IMR-90 (cell line): ENCODE results near the gene PCDHA1. TPM values are rescaled to one million over a fixed set of nuclear protein-coding genes. Genes with fewer than 3 reads are reported as not detected.

Experiments used
- ATAC-seq: fragments of 200-7000 bp; cut with Tn5 transposase; 2 replicates; pipeline ENCODE4 v1.9.1; 2020; ENCODE audit warnings: low read depth, mild to moderate bottlenecking, moderate library complexity
- BruUV-seq: library from RNA; stranded (reverse); fragments of 400-500 nt; replicated peaks from 2 replicates; lab custom pipeline; 2021; lab: Mats Ljungman, UMichigan
- CTCF ChIA-PET: fragments of 300-600 bp; formaldehyde crosslinking; extraction: SDS; loops from one replicate; lab custom pipeline; 2021; ENCODE audit warnings: antibody characterized with exemption; lab: Yijun Ruan, JAX
- POLR2A ChIA-PET: fragments of 300-600 bp; sonication (Branson Sonifier 250); formaldehyde crosslinking; loops from one replicate; lab custom pipeline; 2022; ENCODE audit warnings: antibody characterized with exemption; ENCODE audit not compliant: unreplicated experiment; lab: Charles Lee
- DNase-seq: peaks from one replicate; pipeline ENCODE4 v3.0.0; 2013
- H2AFZ ChIP-seq: replicated peaks from 2 replicates; pipeline ENCODE3; 2013; ENCODE audit warnings: low read length, mild to moderate bottlenecking; ENCODE audit not compliant: poor library complexity
- H2AK5ac ChIP-seq: 2 replicates; pipeline ENCODE4 v1.6.1; 2013; ENCODE audit warnings: low read depth, low read length, inconsistent platforms
- H2AK9ac ChIP-seq: replicated peaks from 2 replicates; pipeline ENCODE3; 2013; ENCODE audit warnings: mild to moderate bottlenecking, low read depth, low read length, moderate library complexity; ENCODE audit not compliant: poor library complexity
- H2BK120ac ChIP-seq: 2 replicates; pipeline ENCODE4 v1.6.1; 2013; ENCODE audit warnings: low read depth, low read length, inconsistent platforms
- H2BK15ac ChIP-seq: 3 replicates; pipeline ENCODE4 v1.6.1; 2013; ENCODE audit warnings: low read depth, low read length, inconsistent platforms
- H2BK20ac ChIP-seq: 2 replicates; pipeline ENCODE4 v1.6.1; 2013; ENCODE audit warnings: low read depth, mild to moderate bottlenecking, inconsistent platforms, low read length, moderate library complexity
- H2BK5ac ChIP-seq: 2 replicates; pipeline ENCODE4 v1.6.1; 2013; ENCODE audit warnings: mild to moderate bottlenecking, low read depth, low read length, inconsistent platforms; ENCODE audit not compliant: poor library complexity, severe bottlenecking
- H3K14ac ChIP-seq: replicated peaks from 2 replicates; pipeline ENCODE4 v1.6.1; 2013; ENCODE audit warnings: low read depth, low read length, inconsistent platforms
- H3K18ac ChIP-seq: 2 replicates; pipeline ENCODE4 v1.6.1; 2013; ENCODE audit warnings: low read depth, low read length, control low read depth
- H3K23ac ChIP-seq: 2 replicates; pipeline ENCODE4 v1.6.1; 2013; ENCODE audit warnings: low read depth, low read length, inconsistent platforms
- H3K27ac ChIP-seq: 2 replicates; pipeline ENCODE4 v1.5.1; 2013; ENCODE audit warnings: mild to moderate bottlenecking, control low read depth, low read length; ENCODE audit not compliant: insufficient read depth
- H3K27me3 ChIP-seq: 2 replicates; pipeline ENCODE4 v1.6.1; 2013; ENCODE audit warnings: low read length; ENCODE audit not compliant: control insufficient read depth, insufficient read depth
- H3K36me3 ChIP-seq: 2 replicates; pipeline ENCODE4 v1.6.1; 2013; ENCODE audit warnings: low read length, mixed read lengths; ENCODE audit not compliant: control insufficient read depth, insufficient read depth
- H3K4ac ChIP-seq: 2 replicates; pipeline ENCODE4 v1.6.1; 2013; ENCODE audit warnings: low read depth, low read length, inconsistent platforms
- H3K4me1 ChIP-seq: 2 replicates; pipeline ENCODE4 v1.6.1; 2013; ENCODE audit warnings: low read length, mixed read lengths; ENCODE audit not compliant: control insufficient read depth, insufficient read depth
- H3K4me2 ChIP-seq: 2 replicates; pipeline ENCODE4 v1.6.1; 2013; ENCODE audit warnings: low read depth, mild to moderate bottlenecking, control low read depth, low read length, moderate library complexity
- H3K4me3 ChIP-seq: 2 replicates; pipeline ENCODE4 v1.5.1; 2013; ENCODE audit warnings: low read depth, mild to moderate bottlenecking, control low read depth, low read length, moderate library complexity; ENCODE audit not compliant: insufficient read depth
- H3K56ac ChIP-seq: 2 replicates; pipeline ENCODE4 v1.6.1; 2013; ENCODE audit warnings: low read length, inconsistent platforms; ENCODE audit not compliant: insufficient read depth; ENCODE audit errors: extremely low read depth
- H3K79me1 ChIP-seq, 2 experiments: 2 replicates each; pipeline ENCODE4 v1.6.1; 2013; ENCODE audit warnings: low read length in 2 of 2, inconsistent platforms in 1 of 2, low read depth in 1 of 2
- H3K9ac ChIP-seq: 2 replicates; pipeline ENCODE4 v1.6.1; 2013; ENCODE audit warnings: low read depth, low read length, control low read depth
- H3K9me1 ChIP-seq: 2 replicates; pipeline ENCODE4 v1.6.1; 2013; ENCODE audit warnings: low read length, inconsistent platforms; ENCODE audit not compliant: insufficient read depth
- H3K9me3 ChIP-seq: 2 replicates; pipeline ENCODE4 v1.6.1; 2013; ENCODE audit warnings: low read length; ENCODE audit not compliant: control insufficient read depth, insufficient read depth
- H4K20me1 ChIP-seq: 2 replicates; pipeline ENCODE4 v1.6.1; 2013; ENCODE audit warnings: low read length, inconsistent platforms; ENCODE audit not compliant: insufficient read depth
- H4K5ac ChIP-seq: 2 replicates; pipeline ENCODE4 v1.6.1; 2013; ENCODE audit warnings: mild to moderate bottlenecking, low read depth, low read length, control low read depth
- H4K8ac ChIP-seq, 2 experiments: 2 replicates each; pipeline ENCODE4 v1.6.1; 2013; ENCODE audit warnings: low read depth in 2 of 2, low read length in 2 of 2, control low read depth in 1 of 2, inconsistent platforms in 1 of 2
- H4K91ac ChIP-seq: 2 replicates; pipeline ENCODE4 v1.6.1; 2013; ENCODE audit warnings: low read depth, low read length, inconsistent platforms; ENCODE audit not compliant: insufficient read depth
- BHLHE40 ChIP-seq: fragments of 150-350 bp; IDR thresholded peaks from 2 replicates; pipeline ENCODE4 v1.6.1; 2016; ENCODE audit warnings: mild to moderate bottlenecking, low read depth, low read length
- CEBPB ChIP-seq: IDR thresholded peaks from 2 replicates; pipeline ENCODE4 v1.6.1; 2012; ENCODE audit warnings: low read depth, low read length, improper control_type of control experiment
- CHD1 ChIP-seq: IDR thresholded peaks from 2 replicates; pipeline ENCODE4 v1.6.1; 2012; ENCODE audit warnings: low read depth, low read length, improper control_type of control experiment
- CTCF ChIP-seq: conservative IDR thresholded peaks from 2 replicates; pipeline ENCODE4 v1.5.1; 2012; ENCODE audit warnings: mild to moderate bottlenecking, low read depth, low read length, improper control_type of control experiment
- FOS ChIP-seq: fragments of 150-350 bp; IDR thresholded peaks from 2 replicates; pipeline ENCODE4 v1.6.1; 2016; ENCODE audit warnings: low read depth, low read length
- MAFK ChIP-seq: IDR thresholded peaks from 2 replicates; pipeline ENCODE4 v1.6.1; 2012; ENCODE audit warnings: low read depth, low read length, improper control_type of control experiment
- MAZ ChIP-seq: IDR thresholded peaks from 2 replicates; pipeline ENCODE4 v1.6.1; 2012; ENCODE audit warnings: low read depth, mild to moderate bottlenecking, low read length, improper control_type of control experiment, moderate library complexity, borderline replicate concordance
- MXI1 ChIP-seq: IDR thresholded peaks from 2 replicates; pipeline ENCODE4 v1.6.1; 2012; ENCODE audit warnings: low read depth, mild to moderate bottlenecking, low read length, moderate library complexity, borderline replicate concordance
- NFE2L2 ChIP-seq: fragments of 150-350 bp; IDR thresholded peaks from 2 replicates; pipeline ENCODE4 v1.6.1; 2016; ENCODE audit warnings: low read depth, mild to moderate bottlenecking, low read length
- POLR2A ChIP-seq: IDR thresholded peaks from 2 replicates; pipeline ENCODE4 v1.6.1; 2012; ENCODE audit warnings: mild to moderate bottlenecking, low read depth, low read length
- RAD21 ChIP-seq: IDR thresholded peaks from 2 replicates; pipeline ENCODE4 v1.6.1; 2012; ENCODE audit warnings: low read length, improper control_type of control experiment
- RCOR1 ChIP-seq: IDR thresholded peaks from 2 replicates; pipeline ENCODE4 v1.6.1; 2012; ENCODE audit warnings: mild to moderate bottlenecking, low read length, improper control_type of control experiment; ENCODE audit not compliant: insufficient replicate concordance
- RFX5 ChIP-seq: IDR thresholded peaks from 2 replicates; pipeline ENCODE4 v1.8.0; 2012; ENCODE audit warnings: low read depth, mild to moderate bottlenecking, low read length, moderate library complexity
- SMC3 ChIP-seq: fragments of 150-350 bp; IDR thresholded peaks from 2 replicates; pipeline ENCODE4 v1.6.1; 2016; ENCODE audit warnings: low read depth, mild to moderate bottlenecking, antibody characterized with exemption, low read length, moderate library complexity
- USF2 ChIP-seq: fragments of 150-350 bp; IDR thresholded peaks from 2 replicates; pipeline ENCODE4 v1.6.1; 2017; ENCODE audit warnings: mild to moderate bottlenecking, antibody characterized with exemption, low read length, low read depth
- WGBS, 2 experiments: methylation state at CpG; one replicate each; pipeline versions ENCODE4 v1.1.5 to v1.1.7; 2013; ENCODE audit warnings: missing lambda C conversion rate in 2 of 2; ENCODE audit not compliant: insufficient read length in 1 of 2; ENCODE audit errors: extremely low coverage in 2 of 2; 5-methylcytosine and 5-hydroxymethylcytosine counted together
- dilution Hi-C: fragments of 300-500 bp; cut with HindIII; formaldehyde crosslinking; loops from one replicate; pipeline ENCODE4 v1.14.3; 2018; ENCODE audit warnings: low sequenced_read_pairs; ENCODE audit not compliant: unreplicated experiment
- in situ Hi-C: fragments of 300-500 bp; cut with MboI; formaldehyde crosslinking; loops from 3 replicates; pipeline ENCODE4 v1.14.3; 2019; ENCODE audit warnings: low sequenced_read_pairs, inconsistent platforms, mixed read lengths
- intact Hi-C: fragments of 100-400 bp; cut with micrococcal nuclease; formaldehyde crosslinking; loops from 2 replicates; pipeline ENCODE4 v1.10.0; 2022
- polyA plus RNA-seq, 3 experiments: library from polyadenylated mRNA; depleted of rRNA; stranded (reverse); fragments of >200 nt; gene quantifications; 2 replicates each; pipeline ENCODE4 v1.2.3, GENCODE V29; 2012; ENCODE audit warnings: low replicate concordance in 1 of 3
- total RNA-seq: library from RNA; depleted of rRNA; stranded (reverse); fragments of >200 nt; gene quantifications from 2 replicates; pipeline ENCODE4 v1.2.3, GENCODE V29; 2012
- TF ChIP-seq, protein P1 (sequence below): fragments of 150-350 bp; IDR thresholded peaks from 2 replicates; pipeline ENCODE4 v1.6.1; 2016; ENCODE audit warnings: low read depth, mild to moderate bottlenecking, low read length, moderate library complexity, borderline replicate concordance

Gene PCDHA1
- total and polyA plus RNA-seq, 2 of the 4 experiments (the other 2 are of a cell fraction) = under 0.01 to 0.05 TPM

- no peak overlapping the region for H2AFZ ChIP-seq
- dilution Hi-C loops (no loop called here), in situ Hi-C loops (no loop called here), intact Hi-C loops (no loop called here)
- H2BK120ac ChIP-seq = no peak overlapping the region
- H3K9ac ChIP-seq = no peak overlapping the region
- no CpG with 5 or more reads among the region's 3 CpGs for WGBS, 2 experiments
- no peak overlapping the region for H2AK5ac ChIP-seq
- H3K36me3 ChIP-seq = no peaks in the 10 kb centered on the region
- H2BK20ac ChIP-seq = no peak overlapping the region
- H3K23ac ChIP-seq = no peak overlapping the region
- no peak overlapping the region for H4K8ac ChIP-seq
- H3K27ac ChIP-seq = no peak overlapping the region
- no peak for DNase-seq
- H4K20me1 ChIP-seq = no peaks in the 10 kb centered on the region
- no peak overlapping the region for H2AK9ac ChIP-seq
- H3K18ac ChIP-seq = no peak overlapping the region
- H3K9me3 ChIP-seq = peaks cover 33% of the 10 kb centered on the region
- H3K4me2 ChIP-seq = no peak overlapping the region
- H4K5ac ChIP-seq = no peak overlapping the region
- no peak overlapping the region for H4K91ac ChIP-seq
- CTCF ChIA-PET = no interaction called here
- no peaks in the 10 kb centered on the region for H3K27me3 ChIP-seq
- H3K56ac ChIP-seq = no peak overlapping the region
- H2BK15ac ChIP-seq = no peak overlapping the region
- no peak for ATAC-seq
- H3K4ac ChIP-seq = no peak overlapping the region
- no peak overlapping the region for H3K14ac ChIP-seq
- no peak overlapping the region for H3K4me3 ChIP-seq
- no peak for TF ChIP-seq RFX5
- TF ChIP-seq CTCF = no peak
- no peak for TF ChIP-seq USF2
- TF ChIP-seq SMC3 = no peak
- TF ChIP-seq BHLHE40 = no peak
- TF ChIP-seq CHD1 = no peak
- no peak for TF ChIP-seq POLR2A
- no peak for TF ChIP-seq MAFK
- TF ChIP-seq FOS = no peak
- TF ChIP-seq RAD21 = no peak
- TF ChIP-seq RCOR1 = no peak
- no peak for TF ChIP-seq NFE2L2
- no peak for TF ChIP-seq CEBPB
- TF ChIP-seq, protein P1, sequence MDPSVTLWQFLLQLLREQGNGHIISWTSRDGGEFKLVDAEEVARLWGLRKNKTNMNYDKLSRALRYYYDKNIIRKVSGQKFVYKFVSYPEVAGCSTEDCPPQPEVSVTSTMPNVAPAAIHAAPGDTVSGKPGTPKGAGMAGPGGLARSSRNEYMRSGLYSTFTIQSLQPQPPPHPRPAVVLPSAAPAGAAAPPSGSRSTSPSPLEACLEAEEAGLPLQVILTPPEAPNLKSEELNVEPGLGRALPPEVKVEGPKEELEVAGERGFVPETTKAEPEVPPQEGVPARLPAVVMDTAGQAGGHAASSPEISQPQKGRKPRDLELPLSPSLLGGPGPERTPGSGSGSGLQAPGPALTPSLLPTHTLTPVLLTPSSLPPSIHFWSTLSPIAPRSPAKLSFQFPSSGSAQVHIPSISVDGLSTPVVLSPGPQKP = no peak
- TF ChIP-seq MXI1 = no peak
- no peak for TF ChIP-seq MAZ
- no peaks in the 10 kb centered on the region for H3K4me1 ChIP-seq
- H3K79me1 ChIP-seq = no peaks in the 10 kb centered on the region
- H2BK5ac ChIP-seq = no peak overlapping the region
- H3K9me1 ChIP-seq = no peaks in the 10 kb centered on the region
- no TSS peak for BruUV-seq
- POLR2A ChIA-PET = no interaction called here
These were observed 178.4 kb downstream of the PCDHA1 start for GRCh38 chr5:140964356-140964755.
